ENCODE data around the gene DENR.
"Not testable (repeated sequence)": the region's sequence is repeated elsewhere in the genome, so short reads cannot be mapped to it uniquely, and the experiment has no call there.

The DENR gene

GRCh38 chr12:122804957-122805356 lies 52.3 kb downstream of the DENR start:
- not testable (repeated sequence) for H2BK5ac ChIP-seq (ENCODE audit: low read depth, low read length, poor library complexity, severe bottlenecking); H3K4me3 ChIP-seq (ENCODE audit: insufficient read depth in 1 of 2, low read depth in 1 of 2, low read length in 2 of 2); H3K23ac ChIP-seq (ENCODE audit: low read length in 2 of 2); H3K79me1 ChIP-seq (replicated peaks; ENCODE audit: low read length, poor library complexity, severe bottlenecking); H2AK5ac ChIP-seq (ENCODE audit: low read length, severe bottlenecking); H2BK15ac ChIP-seq (ENCODE audit: low read depth, poor library complexity, severe bottlenecking); H2AFZ ChIP-seq (ENCODE audit: low read depth, low read length); H3K4ac ChIP-seq (ENCODE audit: low read depth in 1 of 2, low read length in 2 of 2); H3K27me3 ChIP-seq (ENCODE audit: control insufficient read depth in 1 of 2, insufficient read depth in 1 of 2, low read length in 2 of 2); H3K14ac ChIP-seq (ENCODE audit: low read length in 2 of 2); H3K9ac ChIP-seq (ENCODE audit: low read length); DNase-seq; H3K9me3 ChIP-seq (ENCODE audit: control insufficient read depth, low read length); H4K8ac ChIP-seq (ENCODE audit: low read length); H3K4me2 ChIP-seq (ENCODE audit: low read length, poor library complexity, severe bottlenecking); H3K18ac ChIP-seq (ENCODE audit: low read depth in 1 of 2, low read length in 2 of 2); H2BK120ac ChIP-seq (ENCODE audit: low read depth, low read length); H2BK12ac ChIP-seq (ENCODE audit: low read length in 2 of 2); H4K91ac ChIP-seq (ENCODE audit: low read length); H3K4me1 ChIP-seq (ENCODE audit: control insufficient read depth, insufficient read depth, low read depth, low read length); H3K36me3 ChIP-seq (ENCODE audit: control insufficient read depth in 1 of 2, insufficient read depth in 2 of 2, low read depth in 1 of 2, low read length in 2 of 2); H3K27ac ChIP-seq (ENCODE audit: low read length, poor library complexity, severe bottlenecking)
- 88% methylated on average over 4 of the region's 9 CpGs for WGBS

GRCh38 chr12:122807651-122808050 lies 55.0 kb downstream of the DENR start:
- Histone ChIP-seq H3K4me3 (ENCODE audit: insufficient read depth in 1 of 2, low read depth in 1 of 2, low read length in 2 of 2) (no peak overlapping the region), H3K18ac (ENCODE audit: low read depth in 1 of 2, low read length in 2 of 2) (no peak overlapping the region), H2BK5ac (ENCODE audit: low read depth, low read length, poor library complexity, severe bottlenecking) (no peak overlapping the region), H3K4me1 (ENCODE audit: control insufficient read depth, insufficient read depth, low read depth, low read length) (peaks cover 1% of the 10 kb centered on the region), H4K91ac (ENCODE audit: low read length) (no peak overlapping the region), H3K4me2 (ENCODE audit: low read length, poor library complexity, severe bottlenecking) (no peak overlapping the region), H3K36me3 (ENCODE audit: control insufficient read depth in 1 of 2, insufficient read depth in 2 of 2, low read depth in 1 of 2, low read length in 2 of 2) (no peaks in the 10 kb centered on the region), H3K14ac (ENCODE audit: low read length in 2 of 2) (no peak overlapping the region), H2AK5ac (ENCODE audit: low read length, severe bottlenecking) (no peak overlapping the region), H3K23ac (ENCODE audit: low read length in 2 of 2) (no peak overlapping the region), H3K9me3 (ENCODE audit: control insufficient read depth, low read length) (no peaks in the 10 kb centered on the region), H3K9ac (ENCODE audit: low read length) (no peak overlapping the region), H3K27me3 (ENCODE audit: control insufficient read depth in 1 of 2, insufficient read depth in 1 of 2, low read length in 2 of 2) (no peaks in the 10 kb centered on the region), H3K27ac (ENCODE audit: low read length, poor library complexity, severe bottlenecking) (no peak overlapping the region), H3K4ac (ENCODE audit: low read depth in 1 of 2, low read length in 2 of 2) (no peak overlapping the region), H2BK120ac (ENCODE audit: low read depth, low read length) (no peak overlapping the region), H2BK12ac (ENCODE audit: low read length in 2 of 2) (no peak overlapping the region), H3K79me1 (replicated peaks; ENCODE audit: low read length, poor library complexity, severe bottlenecking) (no peaks in the 10 kb centered on the region), H2AFZ (ENCODE audit: low read depth, low read length) (no peak overlapping the region), H2BK15ac (ENCODE audit: low read depth, poor library complexity, severe bottlenecking) (no peak overlapping the region), H4K8ac (ENCODE audit: low read length) (no peak overlapping the region)
- 100% methylated on average over 1 of the region's 1 CpG for WGBS
- DNase-seq = no peak

GRCh38 chr12:122811777-122812176 lies 59.2 kb downstream of the DENR start:
- WGBS = 81% methylated on average over 3 of the region's 3 CpGs
- Histone ChIP-seq H3K14ac (ENCODE audit: low read length in 2 of 2) (no peak overlapping the region), H3K9ac (ENCODE audit: low read length) (no peak overlapping the region), H3K4me1 (ENCODE audit: control insufficient read depth, insufficient read depth, low read depth, low read length) (peaks cover 1% of the 10 kb centered on the region), H2BK15ac (ENCODE audit: low read depth, poor library complexity, severe bottlenecking) (no peak overlapping the region), H3K4me3 (ENCODE audit: insufficient read depth in 1 of 2, low read depth in 1 of 2, low read length in 2 of 2) (no peak overlapping the region), H2BK120ac (ENCODE audit: low read depth, low read length) (no peak overlapping the region), H2AK5ac (ENCODE audit: low read length, severe bottlenecking) (no peak overlapping the region), H3K18ac (ENCODE audit: low read depth in 1 of 2, low read length in 2 of 2) (no peak overlapping the region), H3K4ac (ENCODE audit: low read depth in 1 of 2, low read length in 2 of 2) (no peak overlapping the region), H3K4me2 (ENCODE audit: low read length, poor library complexity, severe bottlenecking) (no peak overlapping the region), H3K79me1 (replicated peaks; ENCODE audit: low read length, poor library complexity, severe bottlenecking) (no peaks in the 10 kb centered on the region), H2AFZ (ENCODE audit: low read depth, low read length) (no peak overlapping the region), H4K8ac (ENCODE audit: low read length) (no peak overlapping the region), H3K9me3 (ENCODE audit: control insufficient read depth, low read length) (no peaks in the 10 kb centered on the region), H2BK12ac (ENCODE audit: low read length in 2 of 2) (no peak overlapping the region), H2BK5ac (ENCODE audit: low read depth, low read length, poor library complexity, severe bottlenecking) (no peak overlapping the region), H3K27me3 (ENCODE audit: control insufficient read depth in 1 of 2, insufficient read depth in 1 of 2, low read length in 2 of 2) (no peaks in the 10 kb centered on the region), H3K23ac (ENCODE audit: low read length in 2 of 2) (no peak overlapping the region), H3K36me3 (ENCODE audit: control insufficient read depth in 1 of 2, insufficient read depth in 2 of 2, low read depth in 1 of 2, low read length in 2 of 2) (no peaks in the 10 kb centered on the region), H4K91ac (ENCODE audit: low read length) (no peak overlapping the region), H3K27ac (ENCODE audit: low read length, poor library complexity, severe bottlenecking) (no peak overlapping the region)
- DNase-seq = no peak

GRCh38 chr12:122813310-122813713 lies 60.7 kb downstream of the DENR start:
- H3K79me1 ChIP-seq (replicated peaks; ENCODE audit: low read length, poor library complexity, severe bottlenecking) = no peaks in the 10 kb centered on the region
- no peak overlapping the region for H2AFZ ChIP-seq (ENCODE audit: low read depth, low read length)
- H3K9me3 ChIP-seq (ENCODE audit: control insufficient read depth, low read length) = no peaks in the 10 kb centered on the region
- H3K23ac ChIP-seq (ENCODE audit: low read length in 2 of 2) = no peak overlapping the region
- peaks cover 1% of the 10 kb centered on the region for H3K4me1 ChIP-seq (ENCODE audit: control insufficient read depth, insufficient read depth, low read depth, low read length)
- H3K4ac ChIP-seq (ENCODE audit: low read depth in 1 of 2, low read length in 2 of 2) = no peak overlapping the region
- H3K36me3 ChIP-seq (ENCODE audit: control insufficient read depth in 1 of 2, insufficient read depth in 2 of 2, low read depth in 1 of 2, low read length in 2 of 2) = no peaks in the 10 kb centered on the region
- H2AK5ac ChIP-seq (ENCODE audit: low read length, severe bottlenecking) = no peak overlapping the region
- no peak for DNase-seq
- H3K27me3 ChIP-seq (ENCODE audit: control insufficient read depth in 1 of 2, insufficient read depth in 1 of 2, low read length in 2 of 2) = no peaks in the 10 kb centered on the region
- H4K91ac ChIP-seq (ENCODE audit: low read length) = no peak overlapping the region
- no peak overlapping the region for H3K9ac ChIP-seq (ENCODE audit: low read length)
- no peak overlapping the region for H2BK5ac ChIP-seq (ENCODE audit: low read depth, low read length, poor library complexity, severe bottlenecking)
- H2BK15ac ChIP-seq (ENCODE audit: low read depth, poor library complexity, severe bottlenecking) = no peak overlapping the region
- H3K14ac ChIP-seq (ENCODE audit: low read length in 2 of 2) = no peak overlapping the region
- H4K8ac ChIP-seq (ENCODE audit: low read length) = no peak overlapping the region
- H3K4me3 ChIP-seq (ENCODE audit: insufficient read depth in 1 of 2, low read depth in 1 of 2, low read length in 2 of 2) = no peak overlapping the region
- H3K4me2 ChIP-seq (ENCODE audit: low read length, poor library complexity, severe bottlenecking) = no peak overlapping the region
- 91% methylated on average over 9 of the region's 10 CpGs for WGBS
- H3K18ac ChIP-seq (ENCODE audit: low read depth in 1 of 2, low read length in 2 of 2) = no peak overlapping the region
- H2BK12ac ChIP-seq (ENCODE audit: low read length in 2 of 2) = no peak overlapping the region
- no peak overlapping the region for H3K27ac ChIP-seq (ENCODE audit: low read length, poor library complexity, severe bottlenecking)
- H2BK120ac ChIP-seq (ENCODE audit: low read depth, low read length) = no peak overlapping the region
